ENCODE measurements around the gene TMEM132A.

DNA sequence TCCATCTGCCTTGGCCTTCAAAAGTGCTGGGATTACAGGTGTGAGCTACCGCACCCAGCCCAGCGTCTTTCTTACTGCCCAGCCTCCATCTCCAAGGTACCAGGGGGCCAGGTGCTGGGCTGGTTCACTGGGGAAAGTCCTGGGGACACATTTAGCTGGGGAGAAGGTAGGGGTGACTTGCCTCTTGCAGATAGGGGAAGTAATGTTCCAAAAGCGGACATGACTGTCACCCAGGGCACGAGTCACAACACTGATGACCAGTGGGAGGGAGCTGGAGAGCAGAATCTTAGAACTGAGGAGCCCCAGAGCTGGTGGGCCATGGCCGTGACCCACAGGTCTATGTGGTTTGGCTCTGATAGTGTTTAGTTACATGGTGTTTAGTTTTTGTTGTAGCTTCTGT lies 30.2 kb downstream of the TMEM132A start:
- TF ChIP-seq POLR2AphosphoS5 (IDR thresholded peaks at IDR 0.05) (no peak), CTCF (IDR thresholded peaks at IDR 0.05) (no peak), POLR2A (IDR thresholded peaks at IDR 0.05) (no peak)

Data from sigmoid colon (tissue), 4 donors.